GM12873 (cell line): ENCODE measurements around the gene ADGRV1.

Experiments
- TF ChIP-seq, protein P1 (sequence below): IDR thresholded peaks from 2 replicates; pipeline ENCODE4 v1.5.1; 2012; ENCODE audit warnings: low read depth, mild to moderate bottlenecking, moderate library complexity, low read length, control low read depth; ENCODE audit not compliant: insufficient read depth; ENCODE audit errors: missing control alignments

The ADGRV1 gene

DNA sequence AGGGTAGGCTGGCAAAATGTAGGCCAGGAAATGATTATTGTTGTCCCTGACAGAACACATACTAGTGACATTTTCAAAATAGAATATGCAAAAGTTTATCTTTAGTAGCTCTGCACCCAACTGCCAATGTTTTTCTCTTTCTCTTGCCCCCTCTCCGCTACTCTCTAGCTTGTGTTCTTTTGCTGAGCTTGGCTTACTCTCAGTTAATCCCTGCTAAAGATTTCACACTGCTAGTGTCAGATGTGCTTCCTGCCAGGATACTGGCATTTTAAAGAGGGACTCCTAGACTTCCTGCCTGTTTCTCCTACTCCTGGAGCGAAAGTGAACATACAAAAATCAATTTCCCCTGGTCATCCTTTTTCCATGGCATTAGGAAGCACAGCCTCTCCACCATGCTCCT is 564.1 kb downstream of the ADGRV1 start:
- TF ChIP-seq, protein P1, sequence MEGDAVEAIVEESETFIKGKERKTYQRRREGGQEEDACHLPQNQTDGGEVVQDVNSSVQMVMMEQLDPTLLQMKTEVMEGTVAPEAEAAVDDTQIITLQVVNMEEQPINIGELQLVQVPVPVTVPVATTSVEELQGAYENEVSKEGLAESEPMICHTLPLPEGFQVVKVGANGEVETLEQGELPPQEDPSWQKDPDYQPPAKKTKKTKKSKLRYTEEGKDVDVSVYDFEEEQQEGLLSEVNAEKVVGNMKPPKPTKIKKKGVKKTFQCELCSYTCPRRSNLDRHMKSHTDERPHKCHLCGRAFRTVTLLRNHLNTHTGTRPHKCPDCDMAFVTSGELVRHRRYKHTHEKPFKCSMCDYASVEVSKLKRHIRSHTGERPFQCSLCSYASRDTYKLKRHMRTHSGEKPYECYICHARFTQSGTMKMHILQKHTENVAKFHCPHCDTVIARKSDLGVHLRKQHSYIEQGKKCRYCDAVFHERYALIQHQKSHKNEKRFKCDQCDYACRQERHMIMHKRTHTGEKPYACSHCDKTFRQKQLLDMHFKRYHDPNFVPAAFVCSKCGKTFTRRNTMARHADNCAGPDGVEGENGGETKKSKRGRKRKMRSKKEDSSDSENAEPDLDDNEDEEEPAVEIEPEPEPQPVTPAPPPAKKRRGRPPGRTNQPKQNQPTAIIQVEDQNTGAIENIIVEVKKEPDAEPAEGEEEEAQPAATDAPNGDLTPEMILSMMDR: no peak

DNA sequence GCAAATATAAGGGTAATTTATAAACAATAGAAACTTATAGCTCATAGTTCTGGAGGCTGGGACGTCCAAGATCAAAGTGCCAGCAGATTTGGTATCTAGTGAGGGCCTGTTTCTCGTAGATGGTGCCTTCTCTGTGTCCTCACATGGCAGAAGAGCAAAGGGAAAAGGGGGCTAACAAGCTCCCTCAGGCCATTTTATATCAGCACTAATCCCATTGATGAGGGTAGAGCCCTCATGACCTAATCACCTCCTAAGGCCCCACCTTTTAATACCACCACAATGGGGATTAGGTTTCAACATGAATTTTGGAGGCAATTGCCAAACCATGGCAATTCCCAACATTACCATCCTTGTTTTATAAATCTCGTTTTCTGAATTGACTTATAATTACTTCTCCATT is 564.7 kb downstream of the ADGRV1 start:
- TF ChIP-seq, protein P1: no peak

GRCh38 chr5:91123901-91124300 is 565.3 kb downstream of the ADGRV1 start:
- TF ChIP-seq, protein P1: no peak

- TF ChIP-seq, protein P1: no peak
These were observed 567.3 kb downstream of the ADGRV1 start for GRCh38 chr5:91125916-91126315.

DNA sequence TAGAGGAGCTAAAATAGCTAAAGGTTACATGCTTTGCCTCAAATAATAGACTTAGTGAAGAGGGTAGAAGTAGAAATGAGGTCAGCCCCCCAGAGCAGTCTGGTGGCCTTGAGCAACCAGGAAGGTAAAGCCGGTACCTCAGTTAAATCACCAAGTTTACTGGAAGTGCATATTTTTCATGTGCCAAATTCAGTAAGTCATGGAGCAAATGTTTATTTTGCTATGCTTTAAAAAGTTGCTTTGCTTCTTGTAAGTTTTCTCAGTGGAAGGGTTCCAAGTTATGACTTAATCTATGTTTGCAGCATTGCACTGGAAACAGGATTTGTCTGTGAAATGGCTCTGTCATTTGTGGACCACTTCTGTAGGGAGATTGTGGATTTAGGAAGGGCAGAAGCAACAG is 567.9 kb downstream of the ADGRV1 start:
- TF ChIP-seq, protein P1: no peak

GRCh38 chr5:91126888-91127287 is 568.3 kb downstream of the ADGRV1 start:
- TF ChIP-seq, protein P1: no peak

DNA sequence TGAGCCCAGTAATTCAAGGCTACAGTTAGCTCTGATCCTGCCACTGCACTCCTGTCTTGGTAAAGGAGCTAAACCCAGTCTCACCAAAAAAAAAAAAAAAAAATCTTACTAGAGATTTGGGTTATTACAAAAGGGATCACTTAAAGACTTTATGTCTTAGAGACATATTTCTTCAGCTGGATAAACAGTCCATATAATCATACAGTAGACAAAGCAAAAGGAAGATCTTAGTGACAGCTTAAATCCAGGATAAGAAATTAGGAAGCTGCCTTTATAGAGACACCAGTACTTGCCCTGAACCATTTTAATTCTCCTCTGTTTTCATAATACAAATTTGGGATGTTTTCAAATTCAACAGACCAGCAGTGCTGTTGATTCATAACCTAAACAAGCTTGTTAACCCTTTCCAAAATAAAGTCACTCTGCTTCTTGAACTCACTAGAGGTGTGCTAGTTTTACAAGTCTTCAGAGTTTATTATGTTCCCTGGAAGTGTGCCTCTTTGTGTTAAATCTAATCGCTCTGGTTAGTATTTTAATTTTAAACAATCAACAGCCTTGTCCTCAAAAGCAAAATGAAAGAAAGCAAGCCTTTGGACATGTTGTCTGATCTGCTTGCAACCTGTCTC is 569.0 kb downstream of the ADGRV1 start:
- TF ChIP-seq, protein P1: no peak
